Middle frontal gyrus (tissue), 1 donor: ENCODE results near the gene PAK2.
"Not testable (repeated sequence)": the region's sequence is repeated elsewhere in the genome, so short reads cannot be mapped to it uniquely, and the experiment has no call there.

ENCODE experiments used
- DNase-seq: peaks from one replicate; pipeline ENCODE4 v3.0.0-alpha.2; 2015; ENCODE audit warnings: low spot score; ENCODE audit errors: extremely low spot score

PAK2 gene

GRCh38 chr3:196843435-196844110 is 103.9 kb downstream of the PAK2 start:
- no peak for DNase-seq

- not testable (repeated sequence) for DNase-seq
Observed at GRCh38 chr3:196844235-196845219, 104.9 kb downstream of the PAK2 start.

DNA sequence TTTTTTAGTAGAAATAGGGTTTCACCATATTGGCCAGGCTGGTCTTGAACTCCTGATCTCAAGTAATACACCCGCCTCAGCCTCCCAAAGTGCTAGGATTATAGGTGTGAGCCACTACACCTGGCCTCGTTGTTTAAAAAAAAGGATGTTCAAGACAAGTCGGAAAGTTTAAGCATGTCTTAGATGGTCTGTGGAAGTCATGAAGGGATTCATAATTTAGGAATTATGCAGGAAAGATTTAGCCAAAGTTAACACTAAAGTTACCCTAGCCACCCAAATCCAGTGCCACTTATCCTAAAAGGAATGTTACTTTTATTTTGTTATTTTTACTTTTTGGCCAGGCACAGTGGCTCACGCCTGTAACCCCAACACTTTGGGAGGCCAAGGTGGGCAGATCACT is 108.7 kb downstream of the PAK2 start:
- not testable (repeated sequence) for DNase-seq

- DNase-seq, result no peak
Observed at GRCh38 chr3:196849180-196849741, 109.6 kb downstream of the PAK2 start.

DNA sequence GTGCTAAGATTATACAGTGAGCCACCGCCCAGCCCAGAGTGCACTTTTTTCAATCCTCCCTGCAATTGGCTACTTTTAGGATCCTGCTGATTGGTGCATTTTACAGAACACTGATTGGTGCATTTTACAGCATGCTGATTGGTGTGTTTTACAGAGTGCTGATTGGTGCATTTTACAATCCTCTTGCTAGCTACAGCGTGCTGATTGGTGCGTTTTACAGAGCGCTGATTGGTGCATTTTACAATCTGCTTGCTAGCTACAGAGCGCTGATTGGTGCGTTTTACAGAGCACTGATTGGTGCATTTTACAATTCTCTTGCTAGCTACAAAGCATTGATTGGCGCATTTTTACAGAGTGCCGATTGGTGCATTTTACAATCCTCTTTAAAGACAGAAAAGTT is 123.3 kb downstream of the PAK2 start:
- DNase-seq, result not testable (repeated sequence)

DNA sequence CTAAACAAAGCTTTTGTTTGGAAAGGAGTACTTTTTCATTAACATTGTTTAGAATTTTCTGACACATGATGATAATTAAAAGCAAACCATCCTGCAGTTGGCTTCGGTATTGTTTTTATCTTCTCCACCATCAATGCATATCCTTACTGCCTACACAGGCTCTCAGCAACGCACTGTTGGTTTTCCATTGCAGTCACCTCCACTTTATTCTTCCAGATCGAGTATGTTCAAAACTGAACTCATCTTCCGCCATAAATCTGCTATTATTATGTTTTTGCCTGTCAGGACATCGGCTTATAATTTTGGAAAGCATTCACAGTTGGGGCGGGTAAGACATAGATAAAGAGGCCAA is 127.5 kb downstream of the PAK2 start:
- no peak for DNase-seq

- DNase-seq, result peak; percentile 85
Observed at GRCh38 chr3:196867507-196868296, 128.0 kb downstream of the PAK2 start, which contains the start of gene SENP5. Gene SENP5 (plus strand): TSS chr3:196867920. CDS start chr3:196885182, 17,262 bp downstream.

- DNase-seq, result no peak
Observed at GRCh38 chr3:196868297-196868661, 128.6 kb downstream of the PAK2 start.

GRCh38 chr3:196872316-196872715 is 132.7 kb downstream of the PAK2 start:
- DNase-seq, result no peak

GRCh38 chr3:196874511-196875094 is 134.9 kb downstream of the PAK2 start:
- DNase-seq, result not testable (repeated sequence)

- no peak for DNase-seq
Observed at GRCh38 chr3:196875258-196875657, 135.6 kb downstream of the PAK2 start.
